Measurements from ENCODE around the gene PAQR5.

PAQR5 gene

GRCh38 chr15:69452692-69453521 lies 154.2 kb downstream of the PAQR5 start, which contains the start of gene RPLP1:
Gene RPLP1 (plus strand): TSS chr15:69452818. CDS start chr15:69452949, 131 bp downstream.
- in situ Hi-C loops (cut with MboI; ENCODE audit: low sequenced_read_pairs): loop anchor here (25.0 kb wide), 1 partner anchor 1984 kb away; no protein-coding TSS in a partner anchor

GRCh38 chr15:69454953-69455352 lies 156.2 kb downstream of the PAQR5 start:
- in situ Hi-C loops (cut with MboI; ENCODE audit: low sequenced_read_pairs): loop anchor here (25.0 kb wide), 1 partner anchor 1982 kb away; no protein-coding TSS in a partner anchor

- in situ Hi-C loops (cut with MboI; ENCODE audit: low sequenced_read_pairs): loop anchor here (25.0 kb wide), 1 partner anchor 1981 kb away; no protein-coding TSS in a partner anchor
These were observed 157.8 kb downstream of the PAQR5 start for GRCh38 chr15:69456208-69457166.

All from HL-60/S4 treated with retinoic acid at 250 ng/mL for 4 days and 3 days (cell line).